ENCODE results near the gene GZMM. TPM values are rescaled to one million over a fixed set of nuclear protein-coding genes. Genes with fewer than 3 reads are reported as not detected.

The GZMM gene
- total and polyA plus RNA-seq, 8 donors = 0.45 to 1.4 (median 0.70) TPM; not detected in 1

DNA sequence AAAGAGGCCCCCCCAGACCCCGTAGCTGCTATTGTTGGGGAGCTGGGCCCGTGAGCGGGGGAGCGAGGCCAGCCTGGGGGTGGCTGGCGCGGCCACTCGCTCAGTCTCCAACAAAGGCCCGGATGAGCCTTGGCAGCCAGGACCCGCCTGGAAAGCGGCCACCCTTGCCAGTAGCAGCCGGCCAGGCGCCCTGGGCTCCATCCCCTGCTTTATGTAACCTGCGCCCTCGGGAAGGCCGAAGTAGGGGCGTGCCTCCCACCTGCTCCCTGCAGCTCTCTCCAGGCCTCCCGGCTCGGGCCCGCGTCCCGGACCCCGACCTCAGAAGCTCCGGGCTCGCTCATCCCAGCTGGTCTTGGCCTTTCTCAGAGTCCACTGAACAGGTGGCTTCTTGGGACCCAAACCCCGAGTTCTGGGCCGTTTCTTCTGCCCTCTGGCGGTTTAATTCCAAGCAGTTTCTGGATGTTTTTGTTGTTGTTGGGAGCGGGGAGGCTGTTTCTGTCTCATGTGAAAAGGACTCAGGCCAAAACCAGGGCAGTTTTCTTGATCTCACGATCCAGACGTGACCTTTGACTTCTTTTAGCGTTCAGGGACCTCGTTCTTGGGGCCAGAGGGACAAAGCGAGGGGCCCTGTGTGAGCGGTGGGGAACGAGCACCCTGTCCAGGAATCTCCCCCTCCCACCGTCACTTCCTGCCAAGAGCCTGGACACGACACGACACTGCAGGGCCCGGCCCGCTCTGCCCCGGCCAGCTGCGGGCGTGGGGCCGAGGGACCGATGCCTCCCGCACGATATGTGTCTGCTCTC lies 11.1 kb upstream of the GZMM start:
- H3K4me1 ChIP-seq = peaks cover 15 to 34% of the 10 kb centered on the region in 2 donors
- no peaks in the 10 kb centered on the region for H3K27me3 ChIP-seq
- peak overlapping the region; percentile 78 for H3K27ac ChIP-seq
- H3K9me3 ChIP-seq = no peaks in the 10 kb centered on the region
- intact Hi-C loops (cut with DNase I) = no loop called here
- H3K4me3 ChIP-seq = peak overlapping the region; percentile 90 to 97
- peaks cover 0 to 25% of the 10 kb centered on the region in 2 donors for H3K36me3 ChIP-seq
- TF ChIP-seq, protein P1, sequence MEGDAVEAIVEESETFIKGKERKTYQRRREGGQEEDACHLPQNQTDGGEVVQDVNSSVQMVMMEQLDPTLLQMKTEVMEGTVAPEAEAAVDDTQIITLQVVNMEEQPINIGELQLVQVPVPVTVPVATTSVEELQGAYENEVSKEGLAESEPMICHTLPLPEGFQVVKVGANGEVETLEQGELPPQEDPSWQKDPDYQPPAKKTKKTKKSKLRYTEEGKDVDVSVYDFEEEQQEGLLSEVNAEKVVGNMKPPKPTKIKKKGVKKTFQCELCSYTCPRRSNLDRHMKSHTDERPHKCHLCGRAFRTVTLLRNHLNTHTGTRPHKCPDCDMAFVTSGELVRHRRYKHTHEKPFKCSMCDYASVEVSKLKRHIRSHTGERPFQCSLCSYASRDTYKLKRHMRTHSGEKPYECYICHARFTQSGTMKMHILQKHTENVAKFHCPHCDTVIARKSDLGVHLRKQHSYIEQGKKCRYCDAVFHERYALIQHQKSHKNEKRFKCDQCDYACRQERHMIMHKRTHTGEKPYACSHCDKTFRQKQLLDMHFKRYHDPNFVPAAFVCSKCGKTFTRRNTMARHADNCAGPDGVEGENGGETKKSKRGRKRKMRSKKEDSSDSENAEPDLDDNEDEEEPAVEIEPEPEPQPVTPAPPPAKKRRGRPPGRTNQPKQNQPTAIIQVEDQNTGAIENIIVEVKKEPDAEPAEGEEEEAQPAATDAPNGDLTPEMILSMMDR (IDR thresholded peaks at IDR 0.05) = peak; percentile 23 to 26
- DNase-seq = peak in 2 of 4 donors; percentile 73 to 74
- ATAC-seq = peak; percentile 34

- Histone ChIP-seq H3K27ac (peak overlapping the region; percentile 78), H3K9me3 (no peaks in the 10 kb centered on the region), H3K4me1 (peaks cover 15 to 34% of the 10 kb centered on the region in 2 donors), H3K36me3 (peaks cover 0 to 33% of the 10 kb centered on the region in 2 donors), H3K27me3 (no peaks in the 10 kb centered on the region), H3K4me3 (peak overlapping the region; percentile 90 to 97)
- TF ChIP-seq, protein P1 (IDR thresholded peaks at IDR 0.05) = no peak
- intact Hi-C loops (cut with DNase I) = no loop called here
- DNase-seq = no peak
- ATAC-seq = no peak
Measured at GRCh38 chr19:533364-534058, 10.3 kb upstream of the GZMM start.

GRCh38 chr19:534088-534487 lies 9.8 kb upstream of the GZMM start:
- ATAC-seq = no peak
- intact Hi-C loops (cut with DNase I) = no loop called here
- Histone ChIP-seq H3K36me3 (peaks cover 0 to 39% of the 10 kb centered on the region in 2 donors), H3K4me1 (peaks cover 15 to 34% of the 10 kb centered on the region in 2 donors), H3K4me3 (no peak overlapping the region), H3K27me3 (no peaks in the 10 kb centered on the region), H3K27ac (peak overlapping the region; percentile 78), H3K9me3 (no peaks in the 10 kb centered on the region)
- DNase-seq = no peak
- TF ChIP-seq, protein P1 (IDR thresholded peaks at IDR 0.05) = no peak

DNA sequence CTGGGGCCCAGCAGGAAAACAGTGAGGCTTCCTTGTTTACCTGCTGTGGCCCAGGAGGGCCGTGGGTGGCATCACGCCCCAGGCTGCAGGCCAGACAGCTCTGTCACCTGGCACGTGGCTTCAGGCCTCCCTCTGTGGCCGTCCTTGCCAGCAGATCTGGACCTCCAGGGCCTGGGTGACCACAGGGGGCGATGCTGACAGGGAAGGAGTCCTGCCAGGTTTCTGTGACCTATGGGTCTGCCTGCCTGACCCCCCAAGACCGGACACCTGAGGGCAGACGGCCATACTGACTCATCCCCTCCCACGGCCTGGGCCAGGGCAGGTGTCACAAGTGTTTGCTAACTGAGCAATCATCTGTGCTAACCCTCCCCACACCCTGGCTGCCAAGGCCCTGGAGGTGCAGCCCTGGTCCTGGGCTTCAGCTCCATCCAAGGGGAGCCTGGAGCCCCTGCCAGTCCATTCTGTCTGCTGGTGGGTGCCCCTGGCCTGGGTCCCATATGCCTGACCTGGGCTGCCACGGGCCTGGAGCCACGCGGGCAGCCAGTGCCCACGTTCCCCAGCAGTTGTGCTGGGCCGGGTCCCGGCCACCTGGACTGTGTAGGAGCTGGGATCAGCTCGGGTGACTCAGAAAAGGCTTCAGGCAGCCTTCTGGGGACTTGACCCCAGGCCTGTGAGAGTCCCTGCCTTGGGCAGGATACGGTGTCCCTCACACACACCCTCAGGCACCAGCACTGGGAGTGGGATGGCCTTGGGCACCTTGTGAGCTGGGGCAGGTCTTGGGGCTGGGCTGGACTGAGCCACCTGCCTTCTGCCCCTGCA lies 8.6 kb upstream of the GZMM start:
- peak overlapping the region in 1 of 2 donors; percentile 33 for H3K27ac ChIP-seq
- TF ChIP-seq, protein P1 (IDR thresholded peaks at IDR 0.05) = no peak
- no peak overlapping the region for H3K4me3 ChIP-seq
- no peak for DNase-seq
- H3K27me3 ChIP-seq = no peaks in the 10 kb centered on the region
- peak; percentile 11 for ATAC-seq
- H3K9me3 ChIP-seq = no peaks in the 10 kb centered on the region
- peaks cover 0 to 45% of the 10 kb centered on the region in 2 donors for H3K36me3 ChIP-seq
- intact Hi-C loops (cut with DNase I) = no loop called here
- peaks cover 15 to 32% of the 10 kb centered on the region in 2 donors for H3K4me1 ChIP-seq

Data from left lung (tissue), 10 donors.